GM19395 (cell line): ENCODE data around the gene C19orf12.

Experiments
- ATAC-seq: cut with Tn5 transposase; IDR thresholded peaks from one replicate; pipeline ENCODE4 v1.9.1; 2021; ENCODE audit warnings: mild to moderate bottlenecking, moderate library complexity; ENCODE audit not compliant: unreplicated experiment

Gene C19orf12

GRCh38 chr19:29665215-29665825, 49.7 kb downstream of the C19orf12 start, which contains the start of gene PLEKHF1:
Gene PLEKHF1 (plus strand): TSS chr19:29665461. CDS start chr19:29673840, 8,379 bp downstream.
- ATAC-seq: peak; percentile 79

- ATAC-seq: peak; percentile 34
Observed at GRCh38 chr19:29664753-29665214, 50.3 kb downstream of the C19orf12 start.

- ATAC-seq: no peak
Observed at GRCh38 chr19:29663861-29664752, 51.0 kb downstream of the C19orf12 start.

GRCh38 chr19:29662604-29663404, 52.3 kb downstream of the C19orf12 start:
- ATAC-seq: no peak

GRCh38 chr19:29662278-29662603, 52.8 kb downstream of the C19orf12 start:
- ATAC-seq: no peak

- ATAC-seq: no peak
Observed at GRCh38 chr19:29660835-29661234, 54.2 kb downstream of the C19orf12 start.

GRCh38 chr19:29658221-29658991, 56.7 kb downstream of the C19orf12 start:
- ATAC-seq: no peak

GRCh38 chr19:29655648-29656335, 59.3 kb downstream of the C19orf12 start:
- ATAC-seq: no peak

GRCh38 chr19:29653398-29653797, 61.7 kb downstream of the C19orf12 start:
- ATAC-seq: no peak

GRCh38 chr19:29651622-29652394, 63.3 kb downstream of the C19orf12 start:
- no peak for ATAC-seq

- ATAC-seq: no peak
Observed at GRCh38 chr19:29650772-29651387, 64.2 kb downstream of the C19orf12 start.
